ENCODE results near the gene DDX51.
"Not testable (repeated sequence)": the region's sequence is repeated elsewhere in the genome, so short reads cannot be mapped to it uniquely, and the experiment has no call there.

The DDX51 gene

GRCh38 chr12:132153501-132154340 lies 9.6 kb upstream of the DDX51 start:
- DNase-seq, result peak; percentile 66

- DNase-seq, result no peak
Measured at GRCh38 chr12:132152953-132153352, 8.8 kb upstream of the DDX51 start.

GRCh38 chr12:132152411-132152821 lies 8.3 kb upstream of the DDX51 start:
- DNase-seq, result no peak

- DNase-seq, result no peak
Measured at GRCh38 chr12:132151766-132152410, 7.8 kb upstream of the DDX51 start.

- DNase-seq, result no peak
Measured at GRCh38 chr12:132151145-132151765, 7.1 kb upstream of the DDX51 start.

GRCh38 chr12:132150780-132151144 lies 6.6 kb upstream of the DDX51 start:
- no peak for DNase-seq

- DNase-seq, result not testable (repeated sequence)
Measured at GRCh38 chr12:132149526-132149925, 5.4 kb upstream of the DDX51 start.

- DNase-seq, result no peak
Measured at GRCh38 chr12:132148368-132149045, 4.4 kb upstream of the DDX51 start.

GRCh38 chr12:132147423-132148367 lies 3.6 kb upstream of the DDX51 start:
- no peak for DNase-seq

- no peak for DNase-seq
Measured at GRCh38 chr12:132146772-132147422, 2.8 kb upstream of the DDX51 start.

- DNase-seq, result no peak
Measured at GRCh38 chr12:132146098-132146497, 2.0 kb upstream of the DDX51 start.

GRCh38 chr12:132145334-132145733 lies 1.2 kb upstream of the DDX51 start:
- no peak for DNase-seq

- no peak for DNase-seq
Measured at GRCh38 chr12:132144810-132145168, 670 bp upstream of the DDX51 start.

- DNase-seq, result no peak
Measured at GRCh38 chr12:132143336-132144071, 615 bp downstream of the DDX51 start.

GRCh38 chr12:132142679-132143335 lies 1.3 kb downstream of the DDX51 start:
- DNase-seq, result no peak

- no peak for DNase-seq
Measured at GRCh38 chr12:132141976-132142678, 2.0 kb downstream of the DDX51 start.

- DNase-seq, result no peak
Measured at GRCh38 chr12:132140918-132141841, 2.9 kb downstream of the DDX51 start.

GRCh38 chr12:132140501-132140900 lies 3.6 kb downstream of the DDX51 start:
- no peak for DNase-seq

GRCh38 chr12:132139912-132140311 lies 4.2 kb downstream of the DDX51 start:
- no peak for DNase-seq

Data from NCI-H1092 treated with DMSO at 0.1 percent for 48 hours (cell line).